OCI-M2 (cell line): Measurements from ENCODE around the gene GHR.
"Not testable (repeated sequence)": the region's sequence is repeated elsewhere in the genome, so short reads cannot be mapped to it uniquely, and the experiment has no call there.

ENCODE experiments used
- DNase-seq: peaks from one replicate; lab custom pipeline; 2025; ENCODE audit not compliant: unreplicated experiment; lab: John Stamatoyannopoulos, UW

The GHR gene

DNA sequence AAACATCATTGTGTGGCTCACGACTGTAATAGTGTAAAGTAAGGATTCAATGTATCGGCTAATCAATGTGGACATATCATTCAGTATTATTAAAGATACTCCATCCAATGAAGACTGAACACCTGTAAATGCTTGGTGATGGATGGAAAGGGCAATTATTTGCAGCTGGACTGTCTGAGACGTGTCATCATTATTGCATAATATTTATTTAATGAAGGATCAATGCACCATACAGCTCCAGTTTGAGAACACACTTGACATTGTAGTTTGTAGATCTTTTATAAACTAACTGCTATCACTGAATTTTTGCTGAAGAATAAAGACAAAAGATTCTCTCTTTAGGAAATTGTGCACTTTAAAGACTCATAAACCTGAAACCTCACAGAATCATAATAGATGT is 215.7 kb downstream of the GHR start:
- DNase-seq: no peak

DNA sequence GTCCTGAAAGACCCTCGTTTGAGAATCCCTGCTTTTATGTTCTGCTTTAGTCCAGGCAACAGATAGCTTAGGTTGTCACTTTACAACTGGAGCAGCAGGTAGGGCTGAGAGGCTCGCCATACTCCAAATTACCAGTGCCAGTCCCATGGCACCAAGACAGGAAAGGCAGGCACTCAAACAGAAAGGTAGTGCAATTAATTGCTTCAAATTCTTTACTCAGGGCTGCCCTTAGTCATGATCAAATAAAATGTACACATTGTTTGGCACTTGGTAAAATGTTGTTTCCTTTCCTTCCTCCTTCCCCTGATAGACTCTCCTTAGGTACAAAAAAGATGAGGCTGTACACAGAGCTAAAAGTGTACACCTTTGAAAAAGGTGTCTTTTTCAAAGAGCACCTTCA is 217.6 kb downstream of the GHR start:
- no peak for DNase-seq

DNA sequence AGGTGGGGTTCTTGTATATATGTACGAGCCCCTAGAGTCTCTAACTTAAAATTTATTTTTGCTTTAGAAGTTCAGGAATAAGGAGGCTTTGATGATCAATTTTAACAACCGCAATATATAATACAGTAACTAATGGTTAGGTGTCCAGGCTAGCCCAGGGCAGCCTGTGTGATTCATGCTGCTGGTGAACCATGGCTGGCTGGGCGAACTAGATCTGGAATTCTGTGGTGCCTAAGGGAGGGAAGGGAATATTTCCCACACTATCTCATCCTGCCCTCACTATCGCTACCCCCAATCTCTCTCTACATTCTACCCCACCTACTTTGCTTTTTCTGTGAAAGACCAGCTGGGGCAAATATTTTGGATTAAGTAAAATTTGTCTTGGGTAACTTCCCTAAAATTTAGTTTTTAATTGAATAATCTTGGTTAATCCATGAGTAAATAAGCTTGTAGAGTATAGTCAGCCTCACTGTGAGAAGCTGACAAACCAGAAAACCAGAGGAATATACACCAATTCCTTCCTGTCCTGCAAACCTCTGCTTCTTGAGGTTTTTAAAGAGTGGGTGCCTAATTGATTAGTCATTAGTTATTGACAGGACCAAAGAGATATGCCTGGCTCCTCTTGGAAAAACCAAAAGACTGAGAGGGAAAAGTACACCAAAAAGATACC is 218.2 kb downstream of the GHR start:
- no peak for DNase-seq

DNA sequence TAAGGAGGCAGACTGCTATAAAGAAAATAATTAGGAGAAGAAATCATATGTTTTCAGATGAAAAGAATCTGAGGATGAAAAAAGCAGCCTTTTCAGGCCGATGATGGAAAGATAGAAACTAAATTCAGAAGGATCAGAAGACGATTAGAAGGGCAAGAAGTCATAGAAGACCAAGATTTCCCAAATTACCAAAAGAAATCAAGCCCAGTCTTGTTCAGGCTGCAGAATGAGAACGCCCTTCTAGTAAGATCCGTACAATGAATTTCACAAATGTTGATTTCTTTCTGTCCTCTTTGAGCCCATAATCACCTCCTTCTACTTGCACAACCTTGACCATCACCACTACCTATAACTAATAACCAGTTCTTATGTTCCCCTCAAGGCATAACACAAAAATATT is 218.8 kb downstream of the GHR start:
- DNase-seq: no peak

DNA sequence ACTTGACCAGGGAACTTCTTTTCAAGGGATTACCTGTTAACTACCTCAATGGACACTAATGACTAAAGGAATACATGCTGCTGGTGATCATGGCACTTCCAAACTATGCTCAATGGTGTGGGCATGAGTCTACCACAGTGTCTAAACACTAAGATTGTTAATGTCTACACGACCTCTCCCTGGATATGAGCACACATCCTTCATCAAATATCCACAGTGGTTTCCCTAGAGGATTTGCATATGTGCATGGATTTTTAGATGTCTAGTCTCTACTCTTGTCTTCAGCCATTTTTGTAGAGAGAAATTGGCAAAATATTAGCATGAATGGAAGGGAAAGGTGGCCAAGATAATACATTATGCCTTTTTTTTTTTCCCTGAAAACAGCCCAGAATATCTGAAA is 220.1 kb downstream of the GHR start:
- no peak for DNase-seq

DNA sequence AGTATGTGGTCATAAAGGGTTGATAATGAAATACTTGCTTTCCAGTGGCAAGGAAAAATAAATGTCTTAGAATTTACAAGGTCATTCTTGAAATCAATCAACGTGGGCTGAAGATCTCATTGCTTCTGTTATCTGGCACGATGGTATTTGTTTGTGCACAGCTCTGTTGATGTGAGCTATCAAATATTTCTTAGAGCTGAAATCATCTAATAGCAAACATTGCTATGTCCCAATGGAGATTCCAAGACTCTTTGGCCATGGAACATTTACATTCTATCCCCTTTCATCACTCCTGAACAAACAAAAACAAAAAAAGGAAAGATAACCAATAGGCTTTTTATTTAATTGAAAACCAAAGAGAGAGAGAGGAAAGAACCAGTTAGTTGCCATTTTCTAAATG is 221.9 kb downstream of the GHR start:
- no peak for DNase-seq

DNA sequence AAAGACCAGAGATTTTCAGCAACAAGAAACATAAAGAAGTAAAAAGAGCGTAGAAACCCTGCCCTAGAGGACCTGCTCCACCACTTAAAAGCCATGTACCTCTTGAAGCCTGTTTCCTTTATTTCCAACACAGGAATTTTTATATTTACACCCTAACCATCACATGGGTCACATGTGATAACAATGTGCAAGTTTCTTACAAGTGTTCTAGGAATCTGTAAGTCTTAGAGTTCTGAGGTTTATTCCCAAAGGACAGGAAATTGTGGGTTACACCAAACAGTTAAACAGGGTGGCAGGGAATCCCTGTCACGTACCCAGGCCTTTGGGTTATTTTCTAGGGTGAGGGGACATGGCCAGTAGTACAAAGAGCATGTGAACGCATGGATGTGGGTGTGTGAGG is 224.8 kb downstream of the GHR start:
- DNase-seq: no peak

DNA sequence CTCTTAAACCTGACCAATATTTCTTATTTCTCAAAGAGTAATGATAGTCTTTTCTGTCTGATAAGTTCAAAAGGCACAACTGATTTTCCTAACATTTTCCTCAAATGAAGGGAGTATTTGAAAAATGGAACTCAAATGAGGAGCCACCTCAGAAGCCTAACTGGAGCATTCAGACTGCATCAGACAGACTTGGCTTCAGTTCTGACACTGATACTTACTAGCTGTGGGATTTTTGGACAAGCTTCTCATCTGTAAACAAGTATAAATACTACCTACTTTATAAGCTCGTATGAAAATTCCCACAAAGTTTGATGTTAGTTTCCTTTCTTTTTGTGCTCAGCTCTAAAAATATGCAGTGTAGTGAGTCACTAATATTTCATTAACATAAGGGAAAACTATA is 225.7 kb downstream of the GHR start:
- no peak for DNase-seq

DNA sequence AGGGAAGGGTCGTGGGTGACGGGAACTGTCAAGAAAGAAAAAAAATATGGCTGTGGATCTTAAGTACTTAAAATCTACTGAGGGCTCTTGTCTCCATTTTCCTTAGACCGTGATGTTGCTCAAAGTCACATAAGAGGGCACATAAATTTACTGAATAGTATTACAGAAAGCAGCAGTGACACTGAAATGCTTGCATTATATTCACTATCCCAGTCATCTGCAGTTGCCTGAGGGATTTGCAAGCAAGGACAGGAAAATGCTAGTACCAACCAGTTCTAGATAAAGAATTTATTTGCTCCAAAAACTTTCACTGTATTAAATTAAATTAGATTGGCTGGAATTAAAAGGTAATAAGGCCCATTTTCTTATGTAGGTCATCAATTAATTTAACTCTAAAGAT is 226.8 kb downstream of the GHR start:
- DNase-seq: no peak

DNA sequence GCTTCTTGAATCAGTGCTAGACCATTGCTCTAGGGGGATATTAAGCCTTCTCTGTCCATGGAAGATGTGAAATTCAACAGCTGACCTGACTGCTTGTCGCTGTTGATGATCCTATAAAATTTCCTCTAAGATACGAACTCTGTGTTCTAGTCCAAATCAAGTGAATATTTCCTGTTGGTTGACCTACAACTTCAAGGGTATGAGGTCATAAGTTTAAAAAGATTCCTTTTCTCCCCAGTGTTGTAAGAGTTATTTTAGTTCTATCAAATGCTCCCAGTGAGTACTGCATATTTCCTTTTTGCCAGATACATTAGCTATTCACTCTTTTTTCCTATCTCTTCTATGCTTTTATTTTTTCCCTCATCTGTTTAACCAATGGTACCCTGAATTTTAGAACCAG is 230.5 kb downstream of the GHR start:
- DNase-seq: no peak

DNA sequence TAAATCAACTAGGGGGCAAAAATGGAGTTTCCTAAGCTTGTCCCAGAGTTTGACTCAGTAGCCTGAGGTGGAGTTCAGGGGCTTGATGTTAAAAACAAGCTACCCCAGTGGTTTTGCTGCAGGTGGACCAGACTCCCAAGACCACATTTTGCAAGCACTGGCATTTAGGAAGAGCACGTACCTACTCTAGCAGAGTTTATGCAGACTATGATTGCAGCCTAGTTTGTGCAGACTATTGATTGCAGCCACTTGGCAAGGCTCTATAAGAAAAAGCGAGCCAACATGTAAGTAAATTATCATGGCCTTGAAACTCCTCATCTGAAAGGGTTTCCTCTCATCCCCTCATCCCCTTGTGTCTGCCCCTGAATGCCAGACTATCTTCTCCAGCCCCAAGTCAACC is 231.4 kb downstream of the GHR start:
- DNase-seq: no peak

DNA sequence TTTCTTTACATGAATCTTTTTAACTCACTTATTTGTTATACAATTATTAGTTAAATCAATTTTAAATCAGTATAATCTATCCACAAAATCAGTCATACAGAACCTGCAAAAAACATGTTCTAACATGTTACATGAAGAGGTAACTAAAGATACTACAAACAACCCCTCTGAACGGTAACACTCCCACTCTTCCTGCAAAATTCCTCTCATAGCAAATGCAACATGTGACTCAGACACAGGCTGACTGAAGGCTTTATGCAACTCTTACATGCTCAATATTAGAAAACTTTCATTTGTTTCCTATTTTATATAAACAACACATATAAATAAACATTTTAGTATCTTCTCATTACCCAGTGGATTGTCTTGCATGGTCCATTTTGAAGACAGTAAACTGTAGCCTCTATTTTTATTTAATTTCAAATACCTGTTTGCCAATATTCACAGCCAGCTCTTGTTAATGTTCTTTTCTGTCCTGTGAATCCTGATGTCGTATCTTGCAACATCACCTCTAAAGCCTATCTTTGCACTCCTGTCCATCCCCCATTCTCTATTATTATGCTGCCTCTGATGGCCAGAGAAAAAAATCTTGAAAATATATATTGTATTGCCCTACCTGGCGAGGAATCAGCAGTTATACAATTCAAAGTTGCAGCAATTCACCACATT is 232.9 kb downstream of the GHR start:
- no peak for DNase-seq

DNA sequence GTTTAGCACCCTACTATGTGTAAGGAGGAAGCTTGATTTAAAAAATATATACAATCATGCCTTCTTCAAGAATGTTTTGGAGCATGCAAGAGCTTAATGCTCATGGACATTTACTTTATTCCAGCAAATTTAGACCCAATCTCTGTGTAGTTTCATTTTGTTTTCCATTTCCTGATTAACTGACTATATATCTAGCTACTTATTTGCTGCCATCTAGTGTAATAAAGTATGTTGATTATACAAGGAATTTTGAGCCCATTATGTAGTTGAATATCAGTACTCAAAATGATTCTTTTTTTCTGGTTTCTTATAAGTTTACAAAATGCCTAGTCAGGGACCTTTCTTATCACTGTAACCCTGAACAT is 233.4 kb downstream of the GHR start:
- no peak for DNase-seq

DNA sequence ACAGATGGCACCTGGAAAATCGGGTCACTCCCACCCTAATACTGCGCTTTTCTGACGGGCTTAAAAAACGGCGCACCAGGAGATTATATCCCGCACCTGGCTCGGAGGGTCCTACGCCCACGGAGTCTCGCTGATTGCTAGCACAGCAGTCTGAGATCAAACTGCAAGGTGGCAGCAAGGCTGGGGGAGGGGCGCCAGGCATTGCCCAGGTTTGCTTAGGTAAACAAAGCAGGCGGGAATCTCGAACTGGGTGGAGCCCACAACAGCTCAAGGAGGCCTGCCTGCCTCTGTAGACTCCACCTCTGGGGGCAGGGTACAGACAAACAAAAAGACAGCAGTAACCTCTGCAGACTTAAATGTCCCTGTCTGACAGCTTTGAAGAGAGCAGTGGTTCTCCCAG is 236.6 kb downstream of the GHR start:
- DNase-seq: not testable (repeated sequence)

DNA sequence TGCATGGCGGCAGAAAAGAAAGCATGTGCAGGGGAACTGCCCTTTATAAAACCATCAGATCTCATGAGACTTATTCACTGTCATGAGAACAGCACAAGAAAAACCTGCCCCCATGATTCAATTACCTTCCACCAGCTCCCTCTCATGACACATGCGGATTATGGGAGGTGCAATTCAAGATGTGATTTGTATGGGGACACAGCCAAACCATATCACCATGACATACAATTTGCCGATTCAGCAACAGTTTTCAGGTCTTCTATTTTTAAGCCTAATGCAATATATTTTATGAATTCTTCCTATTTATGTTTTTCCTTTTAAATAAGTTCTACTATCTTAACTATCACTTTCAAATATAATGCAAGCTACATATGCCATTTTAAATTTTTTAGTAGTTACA is 242.6 kb downstream of the GHR start:
- no peak for DNase-seq

DNA sequence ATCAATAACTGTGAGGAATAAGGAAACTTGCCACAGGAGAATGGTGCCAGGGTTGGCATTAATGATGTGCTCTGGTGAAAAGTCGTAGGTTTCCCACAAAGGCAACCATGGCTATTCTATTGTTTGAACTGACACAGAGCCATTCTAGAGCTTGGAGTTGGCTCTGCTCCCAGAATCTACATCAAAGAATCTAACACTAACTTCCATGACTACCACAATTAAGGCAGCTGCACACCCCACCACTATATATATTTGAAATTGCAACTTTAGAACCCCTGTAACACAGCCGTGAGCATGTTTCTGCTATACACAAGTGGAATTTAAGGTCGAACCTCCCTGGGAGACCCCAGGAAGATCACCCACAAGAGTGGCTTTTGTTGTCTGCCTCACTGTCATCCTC is 243.6 kb downstream of the GHR start:
- no peak for DNase-seq

DNA sequence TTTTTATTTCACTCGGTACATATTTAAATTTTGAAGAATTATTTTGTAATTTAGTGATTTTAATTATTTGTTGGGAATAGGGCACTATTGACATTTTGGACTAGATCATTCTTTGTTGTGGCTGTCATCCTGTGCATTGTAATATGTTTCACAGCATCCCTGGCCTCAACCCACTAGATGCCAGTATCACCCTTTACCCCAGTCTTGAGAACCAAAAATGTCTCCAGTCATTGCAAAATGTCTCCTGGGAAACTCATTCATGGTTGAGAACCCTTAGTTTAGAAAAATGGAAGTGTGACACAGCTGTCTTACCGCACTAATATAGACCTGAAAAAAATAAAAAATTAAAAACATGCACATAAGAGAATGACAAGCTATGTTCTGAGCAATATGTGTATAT is 245.0 kb downstream of the GHR start:
- DNase-seq: no peak

DNA sequence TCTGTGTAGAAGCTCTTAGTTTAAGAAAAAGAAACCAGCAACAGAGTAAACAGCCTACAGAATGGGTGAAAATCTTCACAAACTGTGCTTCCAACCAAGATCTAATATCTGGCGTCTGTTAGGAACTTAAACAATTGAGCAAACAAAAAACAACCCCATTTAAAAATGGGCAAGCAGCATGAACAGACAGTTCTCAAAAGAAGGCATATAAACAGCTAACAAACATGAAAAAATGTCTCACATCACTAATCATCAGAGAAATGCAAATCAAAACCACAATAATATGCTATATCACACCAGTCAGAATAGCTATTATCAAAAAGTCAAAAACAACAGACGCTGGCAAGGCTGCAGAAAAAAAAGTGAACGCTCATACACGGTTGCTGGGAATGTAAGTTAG is 249.7 kb downstream of the GHR start:
- DNase-seq: no peak

DNA sequence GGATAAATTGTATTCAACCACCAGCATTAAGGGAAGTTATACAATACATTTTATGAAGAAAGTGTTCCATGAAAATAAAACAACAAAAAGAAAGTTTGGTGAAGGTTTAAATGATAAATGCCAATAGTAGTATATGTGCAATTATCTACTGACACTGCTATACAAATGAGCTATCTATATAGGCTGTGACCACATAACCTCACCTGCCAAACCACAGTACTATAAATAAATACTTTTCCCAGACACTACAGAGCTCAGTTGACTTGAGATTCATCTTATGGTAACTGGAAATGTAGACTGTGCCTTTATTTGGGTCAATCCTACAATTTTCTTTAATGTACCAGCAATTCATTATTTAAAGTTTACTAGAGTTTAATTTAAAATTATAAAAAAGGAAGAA is 252.4 kb downstream of the GHR start:
- DNase-seq: no peak

DNA sequence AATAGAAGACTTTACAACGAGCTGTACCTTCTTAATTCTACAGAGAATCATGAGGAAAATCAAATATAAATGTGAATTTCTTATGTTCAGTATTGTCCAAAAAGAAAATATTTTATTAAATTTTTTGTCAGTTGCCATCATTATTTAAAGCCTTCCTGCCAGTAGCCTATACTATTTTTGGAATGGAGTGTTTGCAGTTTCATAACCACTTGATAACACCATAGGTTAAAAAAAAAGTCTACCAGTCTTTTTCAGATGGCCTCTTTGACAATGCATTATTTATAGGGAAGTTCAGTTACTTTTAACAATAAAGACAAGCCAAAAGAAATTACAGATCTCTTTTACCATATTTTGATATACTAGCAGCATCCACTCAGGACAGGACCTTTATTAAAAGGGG is 253.1 kb downstream of the GHR start:
- no peak for DNase-seq

DNA sequence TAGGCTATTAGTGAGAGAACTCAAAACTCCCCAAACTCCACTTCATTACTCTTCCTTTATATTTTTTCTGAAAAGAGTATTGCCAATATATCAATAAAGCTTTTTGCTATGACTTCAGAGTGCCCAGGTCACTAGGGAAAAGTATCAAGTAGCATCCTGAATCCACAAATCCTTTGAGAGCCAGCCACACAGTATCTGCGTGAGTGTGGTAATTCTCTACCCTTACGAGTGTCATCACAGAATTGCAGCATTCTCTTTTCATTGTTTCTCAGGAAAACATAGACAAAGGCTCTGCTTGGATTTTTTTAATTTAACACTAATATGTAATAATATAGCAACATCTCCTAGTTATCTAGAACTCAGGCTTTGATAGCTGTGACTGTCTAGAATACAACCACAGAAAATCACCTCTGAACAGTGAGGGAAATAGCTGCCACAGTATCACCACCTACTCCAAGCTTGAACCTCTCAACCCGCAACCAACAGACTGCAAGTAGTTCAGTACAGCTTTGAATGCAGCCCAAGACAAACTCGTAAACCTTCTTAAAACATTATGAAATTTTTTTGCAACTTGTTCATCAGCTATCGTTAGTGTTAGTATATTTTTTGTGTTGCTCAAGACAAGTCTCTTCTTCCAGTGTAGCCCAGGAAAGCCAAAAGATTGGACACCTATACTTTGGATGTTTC is 254.1 kb downstream of the GHR start:
- no peak for DNase-seq

DNA sequence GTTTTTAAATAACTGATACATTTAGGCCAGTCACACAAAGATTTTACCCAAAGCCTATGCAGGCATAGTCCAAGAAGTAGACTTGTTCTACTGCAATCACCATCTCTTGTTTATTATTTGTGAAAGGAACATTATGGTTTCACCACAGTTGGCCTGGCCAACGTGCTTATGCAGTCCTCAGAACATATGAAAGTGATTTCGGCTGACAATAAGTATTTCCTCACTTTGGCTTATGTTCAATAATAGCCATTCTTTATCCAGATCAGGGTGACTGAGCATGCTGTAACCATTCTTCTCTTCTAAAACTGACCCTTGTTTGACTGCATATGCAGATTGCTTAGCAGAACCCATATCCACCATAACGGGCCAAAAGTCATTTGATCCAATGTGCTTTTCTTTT is 256.8 kb downstream of the GHR start:
- DNase-seq: no peak

DNA sequence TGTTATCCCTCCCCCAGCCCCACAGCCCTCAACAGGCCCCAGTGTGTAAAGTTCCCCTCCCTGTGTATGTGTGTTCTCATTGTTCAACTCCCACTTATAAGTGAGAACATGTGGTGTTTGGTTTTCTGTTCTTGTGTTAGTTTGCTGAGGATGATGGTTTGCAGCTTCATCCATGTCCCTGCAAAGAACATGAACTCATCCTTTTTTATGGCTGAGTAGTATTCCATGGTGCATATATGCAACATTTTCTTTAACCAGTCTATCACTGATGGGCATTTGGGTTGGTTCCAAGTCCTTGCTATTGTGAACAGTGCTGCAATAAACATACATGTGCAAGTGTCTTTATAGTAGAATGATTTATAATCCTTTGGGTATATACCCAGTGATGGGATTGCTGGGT is 261.8 kb downstream of the GHR start:
- not testable (repeated sequence) for DNase-seq
